ENCODE measurements around the gene SLC38A8.

Gene SLC38A8

DNA sequence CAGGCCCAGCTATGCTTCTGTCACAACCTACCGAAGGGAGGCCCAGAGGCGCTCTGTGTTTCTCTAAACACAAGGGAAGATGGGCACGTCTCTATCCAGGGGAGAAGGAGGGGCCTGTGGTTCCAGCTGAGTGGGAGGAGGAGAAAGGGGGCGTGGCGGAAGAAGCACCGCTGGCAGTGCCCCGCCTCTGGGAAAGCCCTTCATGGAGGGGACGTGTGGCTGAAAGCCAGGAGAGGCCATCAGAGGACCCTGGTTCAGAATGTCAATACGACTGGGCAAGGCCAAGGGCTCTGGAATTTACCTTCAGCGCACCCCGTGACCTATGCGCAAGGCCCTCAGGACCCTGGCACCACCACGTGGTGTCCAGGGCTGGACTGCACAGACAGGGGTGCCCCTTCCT lies 12.3 kb upstream of the SLC38A8 start:
- TF ChIP-seq CTCF (IDR thresholded peaks at IDR 0.05; ENCODE audit: insufficient read depth, low read length, poor library complexity, severe bottlenecking) = no peak
- Histone ChIP-seq H3K4me3 (replicated peaks; ENCODE audit: low read depth, low read length) (no peak overlapping the region), H3K36me3 (ENCODE audit: control insufficient read depth, insufficient read depth, low read length) (peaks cover 29% of the 10 kb centered on the region), H3K27me3 (replicated peaks; ENCODE audit: control insufficient read depth, insufficient read depth, low read length) (no peaks in the 10 kb centered on the region)
- no peak for DNase-seq (ENCODE audit: extremely low read depth, insufficient read length)

DNA sequence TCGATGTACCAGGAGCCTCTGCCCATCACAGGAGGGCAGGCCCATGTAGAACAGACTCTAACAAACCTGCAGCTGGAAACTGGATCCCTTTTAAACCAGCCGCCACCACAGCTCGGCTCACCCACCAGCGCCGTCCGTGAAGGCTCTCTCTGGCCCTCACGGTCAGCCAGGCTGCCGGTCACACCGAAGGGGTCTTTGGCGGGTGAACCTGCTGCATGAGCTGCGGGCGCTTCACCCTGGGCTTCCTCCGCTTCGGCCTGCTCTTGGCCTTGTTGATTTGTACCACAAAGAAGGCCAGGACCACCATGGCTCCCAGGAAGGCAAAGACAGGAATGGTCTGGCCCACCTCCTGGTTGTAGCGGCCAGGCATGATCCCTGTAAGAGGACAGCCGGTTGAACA lies 11.7 kb upstream of the SLC38A8 start:
- Histone ChIP-seq H3K4me3 (replicated peaks; ENCODE audit: low read depth, low read length) (no peak overlapping the region), H3K36me3 (ENCODE audit: control insufficient read depth, insufficient read depth, low read length) (peaks cover 30% of the 10 kb centered on the region), H3K27me3 (replicated peaks; ENCODE audit: control insufficient read depth, insufficient read depth, low read length) (no peaks in the 10 kb centered on the region)
- DNase-seq (ENCODE audit: extremely low read depth, insufficient read length) = no peak
- no peak for TF ChIP-seq CTCF (IDR thresholded peaks at IDR 0.05; ENCODE audit: insufficient read depth, low read length, poor library complexity, severe bottlenecking)

DNA sequence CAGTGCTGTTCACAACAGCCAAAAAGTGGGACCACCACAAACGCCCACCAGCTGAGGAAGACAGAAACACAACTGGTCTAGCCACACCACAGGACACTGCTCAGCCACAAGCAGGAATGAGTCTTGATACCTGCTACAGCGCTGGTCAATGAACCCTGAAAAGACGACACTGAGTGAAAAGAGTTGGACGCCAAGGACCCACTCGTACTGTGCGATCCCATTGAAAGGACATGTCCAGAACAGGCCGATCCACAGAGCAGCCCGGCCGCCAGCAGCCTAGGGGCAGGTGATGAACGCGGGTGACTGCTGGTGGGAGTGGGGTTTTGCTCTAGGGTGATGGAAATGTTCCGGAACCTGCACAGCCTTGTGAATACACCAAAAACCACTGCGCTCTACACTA lies 10.6 kb upstream of the SLC38A8 start:
- no peak for TF ChIP-seq CTCF (IDR thresholded peaks at IDR 0.05; ENCODE audit: insufficient read depth, low read length, poor library complexity, severe bottlenecking)
- H3K36me3 ChIP-seq (ENCODE audit: control insufficient read depth, insufficient read depth, low read length) = peaks cover 25% of the 10 kb centered on the region
- DNase-seq (ENCODE audit: extremely low read depth, insufficient read length) = no peak
- H3K27me3 ChIP-seq (replicated peaks; ENCODE audit: control insufficient read depth, insufficient read depth, low read length) = no peaks in the 10 kb centered on the region
- no peak overlapping the region for H3K4me3 ChIP-seq (replicated peaks; ENCODE audit: low read depth, low read length)

- TF ChIP-seq CTCF (IDR thresholded peaks at IDR 0.05; ENCODE audit: insufficient read depth, low read length, poor library complexity, severe bottlenecking) = no peak
- Histone ChIP-seq H3K4me3 (replicated peaks; ENCODE audit: low read depth, low read length) (no peak overlapping the region), H3K27me3 (replicated peaks; ENCODE audit: control insufficient read depth, insufficient read depth, low read length) (no peaks in the 10 kb centered on the region), H3K36me3 (ENCODE audit: control insufficient read depth, insufficient read depth, low read length) (peaks cover 23% of the 10 kb centered on the region)
- DNase-seq (ENCODE audit: extremely low read depth, insufficient read length) = no peak
These were observed 9.6 kb upstream of the SLC38A8 start for GRCh38 chr16:84052071-84052622.

DNA sequence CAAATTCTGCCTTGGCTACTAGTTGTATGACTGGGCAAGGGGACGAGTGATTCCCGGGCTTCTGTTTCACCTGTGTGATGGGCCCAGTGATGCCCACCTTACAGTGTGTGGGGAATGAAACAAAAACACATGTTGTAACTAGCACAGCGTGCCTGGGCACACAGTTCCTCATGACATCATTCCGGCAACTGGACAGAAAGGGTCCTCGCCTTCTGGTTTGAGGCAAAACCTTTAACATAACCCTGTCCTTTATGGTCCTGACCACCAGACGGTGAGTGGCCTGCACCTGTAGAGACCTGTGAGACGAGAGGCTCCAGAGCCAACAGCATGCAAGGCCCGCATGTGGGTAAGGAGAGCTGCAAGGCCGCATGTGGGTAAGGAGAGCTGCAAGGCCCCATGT lies 7.7 kb upstream of the SLC38A8 start:
- no peak overlapping the region for H3K4me3 ChIP-seq (replicated peaks; ENCODE audit: low read depth, low read length)
- peaks cover 19% of the 10 kb centered on the region for H3K36me3 ChIP-seq (ENCODE audit: control insufficient read depth, insufficient read depth, low read length)
- H3K27me3 ChIP-seq (replicated peaks; ENCODE audit: control insufficient read depth, insufficient read depth, low read length) = no peaks in the 10 kb centered on the region
- no peak for TF ChIP-seq CTCF (IDR thresholded peaks at IDR 0.05; ENCODE audit: insufficient read depth, low read length, poor library complexity, severe bottlenecking)
- DNase-seq (ENCODE audit: extremely low read depth, insufficient read length) = no peak

Data from GM06990 (cell line).